Trophoblast cell (in vitro differentiated cells and primary cell): Measurements from ENCODE around the gene RHOU.

ENCODE experiments used
- DNase-seq, 2 donors: peaks; one replicate each; pipeline ENCODE4 v3.0.0-alpha.2; 2016
- H2AFZ ChIP-seq: 2 replicates; pipeline ENCODE4 v1.6.1; 2013; ENCODE audit warnings: low read length, moderate library complexity, mild to moderate bottlenecking; ENCODE audit not compliant: insufficient read depth, poor library complexity
- H2AK5ac ChIP-seq: 2 replicates; pipeline ENCODE4 v1.6.1; 2013; ENCODE audit warnings: mild to moderate bottlenecking, low read length
- H2BK120ac ChIP-seq: 2 replicates; pipeline ENCODE4 v1.6.1; 2013; ENCODE audit warnings: low read length, mild to moderate bottlenecking, moderate library complexity; ENCODE audit not compliant: insufficient read depth, poor library complexity
- H2BK12ac ChIP-seq: 2 replicates; pipeline ENCODE4 v1.6.1; 2013; ENCODE audit warnings: mild to moderate bottlenecking, low read length, moderate library complexity
- H2BK5ac ChIP-seq: 2 replicates; pipeline ENCODE4 v1.6.1; 2013; ENCODE audit warnings: low read length, low read depth, moderate library complexity, mild to moderate bottlenecking; ENCODE audit not compliant: poor library complexity
- H3K14ac ChIP-seq: 2 replicates; pipeline ENCODE4 v1.6.1; 2013; ENCODE audit warnings: mild to moderate bottlenecking, low read length
- H3K18ac ChIP-seq: 2 replicates; pipeline ENCODE4 v1.6.1; 2013; ENCODE audit warnings: mild to moderate bottlenecking, low read length
- H3K23ac ChIP-seq: 2 replicates; pipeline ENCODE4 v1.6.1; 2013; ENCODE audit warnings: low read length
- H3K27ac ChIP-seq: 2 replicates; pipeline ENCODE4 v1.5.1; 2013; ENCODE audit warnings: low read depth, mild to moderate bottlenecking, inconsistent platforms, low read length, moderate library complexity
- H3K27me3 ChIP-seq: 2 replicates; pipeline ENCODE4 v1.6.1; 2013; ENCODE audit warnings: inconsistent platforms, mild to moderate bottlenecking, low read length, moderate library complexity; ENCODE audit not compliant: insufficient read depth
- H3K36me3 ChIP-seq, 2 experiments: 1 replicate in 1 of 2; 2 replicates in 1 of 2; pipeline ENCODE4 v1.6.1; 2013; ENCODE audit warnings: low read length in 2 of 2, mild to moderate bottlenecking in 2 of 2, moderate library complexity in 1 of 2; ENCODE audit not compliant: insufficient read depth in 2 of 2, control insufficient read depth in 1 of 2
- H3K4ac ChIP-seq: 2 replicates; pipeline ENCODE4 v1.6.1; 2013; ENCODE audit warnings: low read depth, mild to moderate bottlenecking, low read length, moderate library complexity
- H3K4me1 ChIP-seq, 2 experiments: 1 replicate in 1 of 2; 2 replicates in 1 of 2; pipeline ENCODE4 v1.6.1; 2013; ENCODE audit warnings: low read length in 2 of 2, mild to moderate bottlenecking in 2 of 2, moderate library complexity in 1 of 2; ENCODE audit not compliant: insufficient read depth in 2 of 2, control insufficient read depth in 1 of 2
- H3K4me2 ChIP-seq: 2 replicates; pipeline ENCODE4 v1.6.1; 2013; ENCODE audit warnings: inconsistent platforms, mild to moderate bottlenecking, low read length, moderate library complexity
- H3K4me3 ChIP-seq: 2 replicates; pipeline ENCODE4 v1.5.1; 2013; ENCODE audit warnings: mild to moderate bottlenecking, low read depth, low read length, inconsistent platforms
- H3K79me1 ChIP-seq: one replicate; pipeline ENCODE4 v1.6.1; 2013; ENCODE audit warnings: low read length
- H3K79me2 ChIP-seq: 2 replicates; pipeline ENCODE4 v1.6.1; 2013; ENCODE audit warnings: low read length, mild to moderate bottlenecking; ENCODE audit not compliant: control insufficient read depth, insufficient read depth, poor library complexity
- H3K9ac ChIP-seq: 2 replicates; pipeline ENCODE4 v1.6.1; 2013; ENCODE audit warnings: mild to moderate bottlenecking, low read length
- H3K9me3 ChIP-seq: 2 replicates; pipeline ENCODE4 v1.6.1; 2013; ENCODE audit warnings: low read depth, mild to moderate bottlenecking, control low read depth, inconsistent platforms, low read length; ENCODE audit not compliant: insufficient read depth
- H4K12ac ChIP-seq: 2 replicates; pipeline ENCODE4 v1.6.1; 2013; ENCODE audit warnings: low read depth, mild to moderate bottlenecking, low read length, moderate library complexity
- H4K8ac ChIP-seq: 2 replicates; pipeline ENCODE4 v1.6.1; 2013; ENCODE audit warnings: low read depth, mild to moderate bottlenecking, low read length, moderate library complexity
- H4K91ac ChIP-seq: one replicate; pipeline ENCODE4 v1.6.1; 2013; ENCODE audit warnings: low read depth, mild to moderate bottlenecking, low read length, moderate library complexity
- WGBS: extraction: QIAGEN DNeasy Blood & Tissue Kit; methylation state at CpG from one replicate; pipeline ENCODE4 v1.1.7; 2013; ENCODE audit warnings: missing lambda C conversion rate; ENCODE audit not compliant: insufficient read length, insufficient coverage; ENCODE audit errors: extremely low coverage; 5-methylcytosine and 5-hydroxymethylcytosine counted together

The RHOU gene

DNA sequence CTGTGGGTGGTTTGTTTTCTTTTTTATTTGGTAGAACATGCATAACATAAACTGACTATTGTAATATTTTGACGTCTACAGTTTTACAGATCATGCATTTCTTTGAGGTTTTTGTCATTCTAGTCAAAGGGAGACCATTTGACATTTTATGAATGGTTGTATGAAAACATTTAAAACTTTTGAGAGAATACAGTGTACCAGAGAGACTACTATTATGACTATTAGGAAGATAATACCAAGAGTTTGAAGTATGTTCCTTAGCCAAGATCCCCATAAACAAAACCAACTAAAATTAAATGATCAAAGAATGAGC lies 37.3 kb upstream of the RHOU start:
- DNase-seq, result no peak
- Histone ChIP-seq H2AK5ac (no peak overlapping the region), H3K9me3 (no peaks in the 10 kb centered on the region), H3K4ac (no peak overlapping the region), H3K79me1 (no peaks in the 10 kb centered on the region), H2BK5ac (no peak overlapping the region), H3K23ac (no peak overlapping the region), H3K4me2 (no peak overlapping the region), H2BK120ac (no peak overlapping the region), H3K4me3 (no peak overlapping the region), H4K91ac (no peak overlapping the region), H3K27me3 (no peaks in the 10 kb centered on the region), H4K8ac (no peak overlapping the region), H3K79me2 (no peaks in the 10 kb centered on the region), H3K27ac (no peak overlapping the region), H3K9ac (no peak overlapping the region), H3K14ac (no peak overlapping the region), H3K36me3 (no peaks in the 10 kb centered on the region), H3K4me1 (no peaks in the 10 kb centered on the region), H3K18ac (no peak overlapping the region), H2BK12ac (no peak overlapping the region), H2AFZ (no peak overlapping the region), H4K12ac (no peak overlapping the region)
- WGBS, result no CpG with 5 or more reads among the region's 1 CpG

DNA sequence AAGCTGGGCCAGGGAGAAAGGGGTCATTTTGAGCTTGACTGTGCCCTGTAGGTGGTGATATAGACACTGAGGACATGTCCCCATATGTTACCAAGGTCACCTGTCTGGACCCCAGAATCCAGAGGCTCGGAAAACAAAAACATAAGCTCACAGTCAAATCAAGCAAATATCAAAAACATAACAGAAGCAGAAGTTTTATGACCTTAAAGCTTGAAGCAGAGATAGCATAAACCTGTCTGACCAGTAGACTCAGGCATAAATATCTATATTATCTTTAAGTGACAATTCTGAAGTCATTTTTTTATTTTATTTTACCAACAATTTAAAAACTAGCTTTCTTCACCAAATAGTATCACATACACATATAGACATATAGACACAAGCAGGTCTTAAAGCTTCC lies 32.8 kb upstream of the RHOU start:
- Histone ChIP-seq H3K79me1 (no peaks in the 10 kb centered on the region), H4K12ac (no peak overlapping the region), H3K14ac (no peak overlapping the region), H4K91ac (no peak overlapping the region), H3K4me2 (no peak overlapping the region), H3K4me1 (no peaks in the 10 kb centered on the region), H2BK12ac (no peak overlapping the region), H3K27ac (no peak overlapping the region), H3K23ac (no peak overlapping the region), H3K9ac (no peak overlapping the region), H3K4me3 (no peak overlapping the region), H3K36me3 (no peaks in the 10 kb centered on the region), H4K8ac (no peak overlapping the region), H3K79me2 (no peaks in the 10 kb centered on the region), H2BK120ac (no peak overlapping the region), H2AK5ac (no peak overlapping the region), H3K18ac (no peak overlapping the region), H2BK5ac (no peak overlapping the region), H2AFZ (no peak overlapping the region), H3K27me3 (no peaks in the 10 kb centered on the region), H3K4ac (no peak overlapping the region), H3K9me3 (no peaks in the 10 kb centered on the region)
- no CpG with 5 or more reads among the region's 1 CpG for WGBS
- no peak for DNase-seq

DNA sequence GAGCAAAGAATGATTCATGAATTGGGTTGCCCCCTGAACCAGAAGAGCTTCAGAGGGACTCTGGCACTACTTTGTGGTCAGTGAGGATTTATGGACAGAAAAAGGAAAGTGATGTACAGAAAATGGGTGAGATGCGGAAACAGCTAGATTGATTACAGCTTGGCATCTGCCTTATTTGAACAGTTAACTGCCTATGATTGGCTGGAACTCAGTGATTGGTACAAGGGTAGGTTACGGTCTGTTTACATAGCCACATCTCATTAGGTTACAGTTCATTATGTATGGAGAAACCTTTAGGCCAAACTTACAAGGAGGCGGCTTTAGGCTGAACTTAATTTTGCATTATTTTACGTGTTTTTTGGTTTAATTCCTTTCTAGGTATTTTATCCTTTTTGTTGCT lies 29.0 kb upstream of the RHOU start:
- Histone ChIP-seq H3K27me3 (no peaks in the 10 kb centered on the region), H3K23ac (no peak overlapping the region), H3K4ac (no peak overlapping the region), H3K36me3 (no peaks in the 10 kb centered on the region), H3K4me1 (no peaks in the 10 kb centered on the region), H2BK5ac (no peak overlapping the region), H4K8ac (no peak overlapping the region), H4K12ac (no peak overlapping the region), H3K27ac (no peak overlapping the region), H2BK120ac (no peak overlapping the region), H3K14ac (no peak overlapping the region), H3K4me2 (no peak overlapping the region), H3K79me2 (no peaks in the 10 kb centered on the region), H2BK12ac (no peak overlapping the region), H3K79me1 (no peaks in the 10 kb centered on the region), H3K9ac (no peak overlapping the region), H2AK5ac (no peak overlapping the region), H4K91ac (no peak overlapping the region), H3K4me3 (no peak overlapping the region), H3K18ac (no peak overlapping the region), H3K9me3 (no peaks in the 10 kb centered on the region), H2AFZ (no peak overlapping the region)
- no CpG with 5 or more reads among the region's 4 CpGs for WGBS
- DNase-seq, result no peak

GRCh38 chr1:228717081-228717480 lies 18.2 kb upstream of the RHOU start:
- peaks cover 4 to 7% of the 10 kb centered on the region in 2 experiments for H3K4me1 ChIP-seq
- H2AFZ ChIP-seq, result no peak overlapping the region
- H3K9me3 ChIP-seq, result no peaks in the 10 kb centered on the region
- H3K79me1 ChIP-seq, result peaks cover 7% of the 10 kb centered on the region
- no peak overlapping the region for H3K4me2 ChIP-seq
- no peak overlapping the region for H3K14ac ChIP-seq
- H3K18ac ChIP-seq, result no peak overlapping the region
- H3K4ac ChIP-seq, result no peak overlapping the region
- H3K9ac ChIP-seq, result no peak overlapping the region
- H3K27ac ChIP-seq, result no peak overlapping the region
- no peak overlapping the region for H2BK5ac ChIP-seq
- H4K8ac ChIP-seq, result no peak overlapping the region
- H2AK5ac ChIP-seq, result no peak overlapping the region
- no peaks in the 10 kb centered on the region for H3K27me3 ChIP-seq
- no CpG with 5 or more reads among the region's 1 CpG for WGBS
- no peaks in the 10 kb centered on the region for H3K36me3 ChIP-seq
- H2BK120ac ChIP-seq, result no peak overlapping the region
- H4K91ac ChIP-seq, result no peak overlapping the region
- DNase-seq, result no peak
- peaks cover 2% of the 10 kb centered on the region for H3K79me2 ChIP-seq
- no peak overlapping the region for H3K4me3 ChIP-seq
- no peak overlapping the region for H2BK12ac ChIP-seq
- H3K23ac ChIP-seq, result no peak overlapping the region
- H4K12ac ChIP-seq, result no peak overlapping the region
